ENCODE results near the gene FTO. TPM values are rescaled to one million over a fixed set of nuclear protein-coding genes. Genes with fewer than 3 reads are reported as not detected.

The FTO gene
- polyA plus RNA-seq, 2 of the 4 experiments (the other 2 are of a cell fraction): 48.7 to 101 TPM

- no peak for TF ChIP-seq HES2 (IDR thresholded peaks at IDR 0.05)
- no peak for TF ChIP-seq NFE2L2 (conservative IDR thresholded peaks at IDR 0.05; ENCODE audit: low read length)
- no peak for TF ChIP-seq JUNB (IDR thresholded peaks at IDR 0.05)
These were observed 222.3 kb downstream of the FTO start (continued) for GRCh38 chr16:53926209-53926608.

DNA sequence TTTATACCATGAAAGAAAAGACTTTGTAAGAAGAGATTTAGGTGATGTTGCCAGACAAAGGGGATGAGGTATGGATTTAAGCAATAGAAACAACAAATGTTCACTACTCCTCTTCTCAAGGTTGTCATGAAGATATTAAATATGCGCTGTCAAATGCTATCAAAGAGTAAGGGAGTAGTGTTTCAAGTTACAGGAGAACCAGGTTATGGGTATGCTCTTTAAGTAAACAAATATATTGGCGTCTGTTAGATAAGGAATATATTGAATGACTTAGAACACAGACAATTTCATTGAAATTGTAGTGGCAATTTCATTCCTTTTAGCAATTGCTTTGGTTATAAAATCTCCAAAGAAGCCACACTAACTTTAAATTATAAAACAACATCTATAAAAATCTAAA is 229.0 kb downstream of the FTO start:
- CTCF ChIA-PET: no interaction called here
- H3K4me3 ChIP-seq: no peak overlapping the region
- POLR2A ChIA-PET: no interaction called here
- no peak overlapping the region for H3K4me2 ChIP-seq
- ATAC-seq: no peak
- H3K9me3 ChIP-seq: no peaks in the 10 kb centered on the region
- TF ChIP-seq HOXA7 (CRISPR knock-in tag; IDR thresholded peaks at IDR 0.05) (no peak), EHMT2 (IDR thresholded peaks at IDR 0.05; ENCODE audit: low read depth) (no peak), SREBF2 (IDR thresholded peaks at IDR 0.05) (no peak), CHD4 (IDR thresholded peaks at IDR 0.05; ENCODE audit: borderline replicate concordance) (no peak), USF2 (IDR thresholded peaks at IDR 0.05) (no peak), POLR2A (IDR thresholded peaks at IDR 0.05; ENCODE audit: low read length) (no peak), JUNB (IDR thresholded peaks at IDR 0.05) (no peak), RNF2 (IDR thresholded peaks at IDR 0.05; ENCODE audit: borderline replicate concordance, low read depth) (no peak), MAX (IDR thresholded peaks at IDR 0.05) (no peak)
- no peak for FAIRE-seq
- 97% methylated on average over 2 of the region's 2 CpGs for WGBS (ENCODE audit: missing lambda C conversion rate)
- no peak overlapping the region for H3K27ac ChIP-seq
- no peak for DNase-seq (ENCODE audit: low read depth in 1 of 2, low spot score in 1 of 2)
- H3K4me1 ChIP-seq: no peaks in the 10 kb centered on the region

DNA sequence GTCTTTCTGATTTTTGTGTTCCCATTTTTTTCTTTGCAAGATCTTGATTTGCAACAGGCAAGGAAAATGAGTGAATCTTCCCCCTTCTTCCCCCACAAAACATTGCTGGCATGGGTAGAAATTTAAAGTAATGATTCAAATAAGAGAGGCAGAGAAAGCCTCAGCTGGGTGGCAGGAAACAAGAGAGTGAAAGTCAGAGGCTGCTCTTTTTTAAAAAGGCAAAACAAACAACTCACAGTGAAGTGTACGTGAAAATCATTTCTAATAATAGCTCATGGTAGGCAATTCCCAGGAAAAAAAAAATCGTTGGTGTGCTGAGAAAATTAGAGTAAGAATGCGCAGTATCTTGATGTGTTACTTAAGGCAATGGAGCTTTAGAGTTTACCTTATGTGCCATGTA is 229.5 kb downstream of the FTO start:
- 79% methylated on average over 3 of the region's 3 CpGs for WGBS (ENCODE audit: missing lambda C conversion rate)
- Histone ChIP-seq H3K4me3 (no peak overlapping the region), H3K27ac (no peak overlapping the region), H3K9me3 (no peaks in the 10 kb centered on the region), H3K4me1 (no peaks in the 10 kb centered on the region), H3K4me2 (no peak overlapping the region)
- POLR2A ChIA-PET: no interaction called here
- CTCF ChIA-PET: interaction anchor here (0.7 kb wide), 1 partner anchor 123 kb away, joined by 3 read pairs; no protein-coding TSS in a partner anchor
- DNase-seq (ENCODE audit: low read depth in 1 of 2, low spot score in 1 of 2): no peak
- FAIRE-seq: no peak
- no peak for ATAC-seq
- no peak for TF ChIP-seq HEYL (CRISPR knock-in tag; IDR thresholded peaks at IDR 0.05)
- no peak for TF ChIP-seq MYC (IDR thresholded peaks at IDR 0.05; ENCODE audit: borderline replicate concordance, low read length)
- TF ChIP-seq RFX5 (IDR thresholded peaks at IDR 0.05): no peak
- no peak for TF ChIP-seq BCL3 (IDR thresholded peaks at IDR 0.05)
- no peak for TF ChIP-seq MAX (IDR thresholded peaks at IDR 0.05)
- no peak for TF ChIP-seq CTCF (IDR thresholded peaks at IDR 0.05)
- TF ChIP-seq CBX8 (IDR thresholded peaks at IDR 0.05): no peak
- TF ChIP-seq SREBF2 (IDR thresholded peaks at IDR 0.05): no peak
- no peak for TF ChIP-seq PBX3 (IDR thresholded peaks at IDR 0.05)
- no peak for TF ChIP-seq ZC3H11A (IDR thresholded peaks at IDR 0.05)
- TF ChIP-seq CHD4 (IDR thresholded peaks at IDR 0.05; ENCODE audit: borderline replicate concordance): no peak
- TF ChIP-seq TP53 (CRISPR knock-in tag; IDR thresholded peaks at IDR 0.05): no peak
- no peak for TF ChIP-seq ZNF302 (CRISPR knock-in tag; IDR thresholded peaks at IDR 0.05)
- no peak for TF ChIP-seq NR3C1 (IDR thresholded peaks at IDR 0.05)
- no peak for TF ChIP-seq TFCP2L1 (CRISPR knock-in tag; IDR thresholded peaks at IDR 0.05)
- TF ChIP-seq ZFP36 (IDR thresholded peaks at IDR 0.05; ENCODE audit: borderline replicate concordance, partially characterized antibody): no peak
- no peak for TF ChIP-seq EP300 (IDR thresholded peaks at IDR 0.05)

Measured in A549 (cell line).